Spleen (tissue), 7 donors: Measurements from ENCODE around the gene MAML1.

Experiments
- POLR2A ChIP-seq, 3 donors: fragments of 450-650 bp; IDR thresholded peaks; one replicate each; pipeline ENCODE4 v1.5.1; 2017; ENCODE audit warnings: antibody characterized with exemption in 3 of 3, mild to moderate bottlenecking in 1 of 3
- POLR2AphosphoS5 ChIP-seq, 3 donors: sonication (generic); formaldehyde crosslinking; IDR thresholded peaks; one replicate each; pipeline ENCODE4 v1.5.1; 2017; ENCODE audit warnings: antibody characterized with exemption in 3 of 3
- TF ChIP-seq, protein P1 (sequence below), 11 experiments: fragments of 200-600 bp in 7 of 11; fragments of 450-650 bp in 4 of 11; sonication (generic) in 4 of 11; IDR thresholded peaks in 8 of 11; conservative IDR thresholded peaks in 3 of 11; 1 replicate in 7 of 11; 2 replicates in 4 of 11; pipeline versions ENCODE4 v1.4.0 to v1.8.0; 2016 to 2021; ENCODE audit warnings: antibody characterized with exemption in 11 of 11, inconsistent platforms in 4 of 11, mild to moderate bottlenecking in 1 of 11
- donor health status: DM: no; HTN: no; CAD: no; lungs with moderate emphysema.
- donor health status: DM: no; HTN: no; CAD: no.
- donor health status: DM: no; HTN: no; CAD: no.

- TF ChIP-seq, protein P1, sequence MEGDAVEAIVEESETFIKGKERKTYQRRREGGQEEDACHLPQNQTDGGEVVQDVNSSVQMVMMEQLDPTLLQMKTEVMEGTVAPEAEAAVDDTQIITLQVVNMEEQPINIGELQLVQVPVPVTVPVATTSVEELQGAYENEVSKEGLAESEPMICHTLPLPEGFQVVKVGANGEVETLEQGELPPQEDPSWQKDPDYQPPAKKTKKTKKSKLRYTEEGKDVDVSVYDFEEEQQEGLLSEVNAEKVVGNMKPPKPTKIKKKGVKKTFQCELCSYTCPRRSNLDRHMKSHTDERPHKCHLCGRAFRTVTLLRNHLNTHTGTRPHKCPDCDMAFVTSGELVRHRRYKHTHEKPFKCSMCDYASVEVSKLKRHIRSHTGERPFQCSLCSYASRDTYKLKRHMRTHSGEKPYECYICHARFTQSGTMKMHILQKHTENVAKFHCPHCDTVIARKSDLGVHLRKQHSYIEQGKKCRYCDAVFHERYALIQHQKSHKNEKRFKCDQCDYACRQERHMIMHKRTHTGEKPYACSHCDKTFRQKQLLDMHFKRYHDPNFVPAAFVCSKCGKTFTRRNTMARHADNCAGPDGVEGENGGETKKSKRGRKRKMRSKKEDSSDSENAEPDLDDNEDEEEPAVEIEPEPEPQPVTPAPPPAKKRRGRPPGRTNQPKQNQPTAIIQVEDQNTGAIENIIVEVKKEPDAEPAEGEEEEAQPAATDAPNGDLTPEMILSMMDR (IDR thresholded peaks at IDR 0.05 in 8 of 11, conservative IDR thresholded peaks at IDR 0.05 in 3 of 11), result no peak
- TF ChIP-seq POLR2A (IDR thresholded peaks at IDR 0.05) (no peak), POLR2AphosphoS5 (IDR thresholded peaks at IDR 0.05) (no peak)
Measured at GRCh38 chr5:179729727-179730126, 2.9 kb upstream of the MAML1 start.
